HepG2 (cell line): Measurements from ENCODE around the gene CABLES2. TPM values are rescaled to one million over a fixed set of nuclear protein-coding genes. Genes with fewer than 3 reads are reported as not detected.

Experiments used
- ARNTL ChIP-seq: sonication (generic); formaldehyde crosslinking; IDR thresholded peaks from 2 replicates; pipeline ENCODE4 v1.4.0; 2020; ENCODE audit warnings: mild to moderate bottlenecking, missing genetic modification reagents
- BRCA1 ChIP-seq: sonication (generic); formaldehyde crosslinking; IDR thresholded peaks from 2 replicates; pipeline ENCODE4 v1.4.0; 2020; ENCODE audit warnings: missing genetic modification reagents
- CENPBD1 ChIP-seq: sonication (generic); formaldehyde crosslinking; IDR thresholded peaks from 2 replicates; pipeline ENCODE4 v1.8.0; 2022; ENCODE audit warnings: missing genetic modification reagents, low read depth, mild to moderate bottlenecking, borderline replicate concordance
- EP300 ChIP-seq, 3 experiments: sonication (generic) in 1 of 3; formaldehyde crosslinking in 1 of 3; IDR thresholded peaks; 2 replicates each; pipeline versions ENCODE4 v1.5.1 to v1.6.1; 2011 to 2020; ENCODE audit warnings: low read depth in 2 of 3, low read length in 2 of 3, borderline replicate concordance in 1 of 3, improper control_type of control experiment in 1 of 3, mild to moderate bottlenecking in 1 of 3, missing genetic modification reagents in 1 of 3, moderate library complexity in 1 of 3
- GRHL1 ChIP-seq: sonication (generic); formaldehyde crosslinking; conservative IDR thresholded peaks from 2 replicates; pipeline ENCODE4 v1.8.0; 2022; ENCODE audit warnings: missing genetic modification reagents
- HOMEZ ChIP-seq: IDR thresholded peaks from 2 replicates; pipeline ENCODE4 v1.6.1; 2016; ENCODE audit warnings: low read depth
- MYPOP ChIP-seq: sonication (generic); formaldehyde crosslinking; IDR thresholded peaks from 2 replicates; pipeline ENCODE4 v1.8.1; 2023; ENCODE audit warnings: mild to moderate bottlenecking, moderate library complexity, missing genetic modification reagents
- RARG ChIP-seq: sonication (generic); formaldehyde crosslinking; IDR thresholded peaks from 2 replicates; pipeline ENCODE4 v1.4.0; 2020; ENCODE audit warnings: low read depth, mild to moderate bottlenecking, missing genetic modification reagents
- SALL1 ChIP-seq: sonication (generic); formaldehyde crosslinking; IDR thresholded peaks from 2 replicates; pipeline ENCODE4 v1.8.0; 2022; ENCODE audit warnings: mild to moderate bottlenecking, missing genetic modification reagents
- ZFP41 ChIP-seq: sonication (generic); formaldehyde crosslinking; IDR thresholded peaks from 2 replicates; pipeline ENCODE4 v1.4.0; 2020; ENCODE audit warnings: mild to moderate bottlenecking, missing genetic modification reagents, borderline replicate concordance
- ZNF121 ChIP-seq: sonication (generic); formaldehyde crosslinking; IDR thresholded peaks from 2 replicates; pipeline ENCODE4 v1.5.0; 2020; ENCODE audit warnings: mild to moderate bottlenecking, missing genetic modification reagents
- ZNF34 ChIP-seq: sonication (generic); formaldehyde crosslinking; IDR thresholded peaks from 2 replicates; pipeline ENCODE4 v1.4.0; 2020; ENCODE audit warnings: mild to moderate bottlenecking, missing genetic modification reagents, borderline replicate concordance
- ZNF777 ChIP-seq: sonication (generic); formaldehyde crosslinking; IDR thresholded peaks from 2 replicates; pipeline ENCODE4 v1.4.0; 2020; ENCODE audit warnings: missing genetic modification reagents
- ZNF792 ChIP-seq: IDR thresholded peaks from 2 replicates; pipeline ENCODE4 v1.6.1; 2016
- ZXDC ChIP-seq: sonication (generic); formaldehyde crosslinking; IDR thresholded peaks from 2 replicates; pipeline ENCODE4 v1.5.0; 2020; ENCODE audit warnings: mild to moderate bottlenecking, missing genetic modification reagents
- polyA plus RNA-seq, 8 experiments: library from polyadenylated mRNA; depleted of rRNA in 3 of 8; stranded (reverse) in 7 of 8; unstranded in 1 of 8; fragments of >200 nt; fragmentation: Illumina TruSeq in 4 of 8; extraction: Trizol in 4 of 8; gene quantifications; 2 replicates each; pipeline versions ENCODE4 v1.2.1 to v1.2.3, GENCODE V29; 2011 to 2016; ENCODE audit warnings: low read depth in 4 of 8, missing spikeins in 1 of 8, mixed read lengths in 1 of 8; ENCODE audit not compliant: insufficient read depth in 1 of 8
- total RNA-seq, 5 experiments: library from RNA; depleted of rRNA; stranded (reverse); fragments of >200 nt; fragmentation: Illumina TruSeq; extraction: Trizol; gene quantifications; 2 replicates each; pipeline ENCODE4 v1.2.3, GENCODE V29; 2016; ENCODE audit warnings: low read depth in 1 of 5
- TF ChIP-seq, protein P1 (sequence below): sonication (generic); formaldehyde crosslinking; IDR thresholded peaks from 2 replicates; pipeline ENCODE4 v1.4.0; 2020; ENCODE audit warnings: missing genetic modification reagents

CABLES2 gene
- total and polyA plus RNA-seq, 2 of the 13 experiments (the other 11 are each of a cell fraction or from before 2014, with no cell fraction given): 5.2 to 9.7 TPM

- TF ChIP-seq MYPOP (CRISPR knock-in tag) (peak; percentile 0; the same call in 1 of the 2 replicates), SALL1 (peak; percentile 90), ZNF777 (CRISPR knock-in tag) (peak; percentile 69), ZNF121 (CRISPR knock-in tag) (0 out of 2 replicates have a peak, but pooled peaks have one; percentile 1), RARG (CRISPR knock-in tag) (peak; percentile 47; the same call in 1 of the 2 replicates), EP300 (IDR thresholded peaks at IDR 0.05; ENCODE audit: low read depth in 2 of 2, low read length in 2 of 2) (no peak), EP300 (CRISPR knock-in tag; IDR thresholded peaks at IDR 0.05; ENCODE audit: borderline replicate concordance) (peak; percentile 59; the same call in 1 of the 2 replicates), ZNF792 (CRISPR knock-in tag) (peak; percentile 84), ZXDC (no peak; the same call in 1 of the 2 replicates), CENPBD1 (CRISPR knock-in tag) (0 out of 2 replicates have a peak, but pooled peaks have one; percentile 32), ARNTL (CRISPR knock-in tag) (peak; percentile 72; the same call in 1 of the 2 replicates), BRCA1 (CRISPR knock-in tag) (no peak; the same call in 1 of the 2 replicates), GRHL1 (CRISPR knock-in tag) (no peak), ZNF34 (CRISPR knock-in tag) (peak; percentile 54; the same call in 1 of the 2 replicates), ZFP41 (CRISPR knock-in tag) (no peak; the same call in 1 of the 2 replicates), HOMEZ (CRISPR knock-in tag) (peak; percentile 86)
- TF ChIP-seq, protein P1, sequence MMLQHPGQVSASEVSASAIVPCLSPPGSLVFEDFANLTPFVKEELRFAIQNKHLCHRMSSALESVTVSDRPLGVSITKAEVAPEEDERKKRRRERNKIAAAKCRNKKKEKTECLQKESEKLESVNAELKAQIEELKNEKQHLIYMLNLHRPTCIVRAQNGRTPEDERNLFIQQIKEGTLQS (CRISPR knock-in tag): peak; percentile 9; the same call in 1 of the 2 replicates
Observed at GRCh38 chr20:62376112-62377063, 30.7 kb downstream of the CABLES2 start (continued).
